ENCODE data around the gene LINGO1.

DNA sequence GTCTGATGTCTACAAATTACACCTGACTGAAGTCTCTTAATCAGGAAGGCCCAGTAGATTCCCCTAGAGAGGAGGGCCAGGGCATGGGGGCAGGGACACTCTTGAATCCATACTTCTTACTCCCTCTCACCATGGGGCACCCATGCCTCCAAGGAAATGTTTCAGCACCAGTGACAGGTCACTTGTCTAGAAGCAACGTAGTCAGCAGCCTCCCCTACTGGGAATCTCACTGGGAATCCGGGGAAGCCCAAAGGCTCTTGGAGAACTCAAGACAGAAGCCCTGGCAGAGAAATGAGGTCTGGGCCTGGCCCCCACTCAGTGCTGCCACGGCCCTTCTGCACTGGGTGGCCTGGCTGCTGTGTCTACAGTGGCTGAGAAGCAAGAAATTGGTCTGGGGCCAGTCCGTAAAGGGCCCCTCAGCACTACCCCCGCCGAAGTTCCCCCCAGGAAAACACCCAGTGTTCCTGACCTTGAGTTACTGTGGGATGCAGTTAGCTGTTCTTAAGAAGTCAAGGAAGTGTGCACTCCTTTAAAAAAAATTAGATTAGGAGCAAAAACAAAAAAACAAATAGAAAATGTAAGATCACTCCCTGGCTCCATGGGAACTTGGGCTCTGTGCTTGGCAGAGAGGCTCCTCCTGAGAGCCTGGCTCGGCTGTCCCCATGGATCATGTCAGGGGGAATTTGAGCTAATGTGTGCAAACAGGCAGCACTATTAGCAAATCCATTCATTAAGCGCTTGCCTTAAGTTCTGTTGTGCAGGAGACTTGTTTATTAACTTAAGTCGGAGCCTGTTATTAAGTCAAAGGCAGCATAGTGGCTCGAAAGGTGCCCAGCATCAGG lies 5.4 kb upstream of the LINGO1 start:
- TF ChIP-seq CEBPB (IDR thresholded peaks at IDR 0.05) (no peak), KDM5A (IDR thresholded peaks at IDR 0.05) (no peak), POLR2A (IDR thresholded peaks at IDR 0.05; ENCODE audit: low read length) (no peak), NFE2L2 (conservative IDR thresholded peaks at IDR 0.05; ENCODE audit: low read length) (no peak), POLR2AphosphoS2 (conservative IDR thresholded peaks at IDR 0.05; ENCODE audit: low read length) (no peak)
- TF ChIP-seq, protein P1, sequence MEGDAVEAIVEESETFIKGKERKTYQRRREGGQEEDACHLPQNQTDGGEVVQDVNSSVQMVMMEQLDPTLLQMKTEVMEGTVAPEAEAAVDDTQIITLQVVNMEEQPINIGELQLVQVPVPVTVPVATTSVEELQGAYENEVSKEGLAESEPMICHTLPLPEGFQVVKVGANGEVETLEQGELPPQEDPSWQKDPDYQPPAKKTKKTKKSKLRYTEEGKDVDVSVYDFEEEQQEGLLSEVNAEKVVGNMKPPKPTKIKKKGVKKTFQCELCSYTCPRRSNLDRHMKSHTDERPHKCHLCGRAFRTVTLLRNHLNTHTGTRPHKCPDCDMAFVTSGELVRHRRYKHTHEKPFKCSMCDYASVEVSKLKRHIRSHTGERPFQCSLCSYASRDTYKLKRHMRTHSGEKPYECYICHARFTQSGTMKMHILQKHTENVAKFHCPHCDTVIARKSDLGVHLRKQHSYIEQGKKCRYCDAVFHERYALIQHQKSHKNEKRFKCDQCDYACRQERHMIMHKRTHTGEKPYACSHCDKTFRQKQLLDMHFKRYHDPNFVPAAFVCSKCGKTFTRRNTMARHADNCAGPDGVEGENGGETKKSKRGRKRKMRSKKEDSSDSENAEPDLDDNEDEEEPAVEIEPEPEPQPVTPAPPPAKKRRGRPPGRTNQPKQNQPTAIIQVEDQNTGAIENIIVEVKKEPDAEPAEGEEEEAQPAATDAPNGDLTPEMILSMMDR (IDR thresholded peaks at IDR 0.05): no peak
- TF ChIP-seq, protein P2, sequence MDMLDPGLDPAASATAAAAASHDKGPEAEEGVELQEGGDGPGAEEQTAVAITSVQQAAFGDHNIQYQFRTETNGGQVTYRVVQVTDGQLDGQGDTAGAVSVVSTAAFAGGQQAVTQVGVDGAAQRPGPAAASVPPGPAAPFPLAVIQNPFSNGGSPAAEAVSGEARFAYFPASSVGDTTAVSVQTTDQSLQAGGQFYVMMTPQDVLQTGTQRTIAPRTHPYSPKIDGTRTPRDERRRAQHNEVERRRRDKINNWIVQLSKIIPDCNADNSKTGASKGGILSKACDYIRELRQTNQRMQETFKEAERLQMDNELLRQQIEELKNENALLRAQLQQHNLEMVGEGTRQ (IDR thresholded peaks at IDR 0.05): no peak
